ENCODE data around the gene GSTA3. TPM values are rescaled to one million over a fixed set of nuclear protein-coding genes. Genes with fewer than 3 reads are reported as not detected.

GSTA3 gene
- total RNA-seq: not detected in 2 replicates

GRCh38 chr6:52909531-52909930 lies at the start of gene GSTA3:
Gene GSTA3, minus strand, starts transcription at chr6:52909698. Its CDS starts 3,864 bp downstream, at chr6:52905834.

Other genes with a start within 250 kb of the GSTA3 start
- 31.9 and 40.2 TPM in 2 replicates for gene TMEM14A, start 238.6 kb downstream of the GSTA3 start, total RNA-seq
- gene GSTA2, start 146.2 kb downstream of the GSTA3 start, total RNA-seq: not detected in 2 replicates
- gene GSTA1, start 105.9 kb downstream of the GSTA3 start, total RNA-seq: not detected in 2 replicates
- gene GSTA5, start 68.9 kb downstream of the GSTA3 start, total RNA-seq: not detected in 2 replicates
- 23.2 and 28.6 TPM in 2 replicates for gene GSTA4, start 85.6 kb upstream of the GSTA3 start, total RNA-seq
- 5.1 and 5.4 TPM in 2 replicates for gene CILK1, start 152.1 kb upstream of the GSTA3 start, total RNA-seq
- gene FBXO9, start 155.7 kb upstream of the GSTA3 start, total RNA-seq: 20.8 and 31.8 TPM in 2 replicates
- gene GCM1, start 239.1 kb upstream of the GSTA3 start, total RNA-seq: not detected in 2 replicates